Measurements from ENCODE around the gene GHR. TPM values are rescaled to one million over a fixed set of nuclear protein-coding genes. Genes with fewer than 3 reads are reported as not detected.

The GHR gene
- 31.2 and 34.0 TPM in 2 replicates for total RNA-seq (2014; rRNA removed; shearing (Covaris generic))

DNA sequence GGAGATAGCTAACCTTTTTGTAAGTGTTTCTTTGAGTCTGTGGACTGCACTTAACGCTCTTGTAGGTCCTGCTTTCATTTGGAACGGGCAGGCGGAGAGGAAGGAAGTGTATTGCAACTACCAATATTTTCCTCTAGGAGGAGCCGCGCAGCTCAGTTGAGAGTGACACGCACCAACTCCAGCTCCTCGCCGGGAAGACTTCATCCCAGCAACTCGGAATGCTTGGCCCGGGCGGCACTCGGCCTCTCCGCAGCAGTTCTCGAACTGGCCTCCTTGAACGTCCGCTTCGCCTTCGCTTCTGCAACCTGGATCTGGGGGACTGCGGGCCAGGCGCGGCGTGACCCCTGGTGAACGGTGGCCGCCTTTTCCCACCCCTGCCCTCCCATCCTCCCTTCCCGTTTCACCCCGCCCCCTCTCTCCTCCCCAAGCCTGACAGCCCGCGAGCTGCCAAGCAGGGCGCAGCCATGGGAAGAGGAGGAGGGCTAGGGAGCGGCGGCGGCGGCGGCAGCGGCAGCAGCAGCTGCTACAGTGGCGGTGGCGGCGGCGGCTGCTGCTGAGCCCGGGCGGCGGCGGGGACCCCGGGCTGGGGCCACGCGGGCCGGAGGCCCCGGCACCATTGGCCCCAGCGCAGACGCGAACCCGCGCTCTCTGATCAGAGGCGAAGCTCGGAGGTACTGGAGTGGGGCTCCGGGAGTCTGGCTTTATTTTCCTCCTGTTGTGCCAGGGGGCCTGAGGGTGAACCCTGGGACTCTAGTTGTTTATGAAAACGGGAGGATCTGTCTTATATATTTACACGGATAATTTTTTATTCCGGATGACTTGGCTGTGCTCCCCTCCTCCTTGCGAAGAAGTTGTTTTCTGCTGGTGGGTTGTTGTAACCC lies at the start of gene GHR:
Gene GHR (plus strand): TSS at position 155 of the 881 bp plus-strand sequence. CDS start 142,436 bp downstream, outside the sequence.
- 0 out of 2 replicates have a peak, but pooled peaks cover 5% of the 10 kb centered on the region for H3K9me3 ChIP-seq (replicated peaks)
- peak within 1 kb of the TSS; percentile 70 for H3K4me3 ChIP-seq
- DNase-seq, result peak; percentile 92 to 96
- no peaks in the 10 kb centered on the region for H3K27me3 ChIP-seq
- peak within 1 kb of the TSS; percentile 44 for H3K27ac ChIP-seq
- no peaks in the 10 kb centered on the region for H3K36me3 ChIP-seq
- H3K4me1 ChIP-seq, result no peaks in the 10 kb centered on the region

DNA sequence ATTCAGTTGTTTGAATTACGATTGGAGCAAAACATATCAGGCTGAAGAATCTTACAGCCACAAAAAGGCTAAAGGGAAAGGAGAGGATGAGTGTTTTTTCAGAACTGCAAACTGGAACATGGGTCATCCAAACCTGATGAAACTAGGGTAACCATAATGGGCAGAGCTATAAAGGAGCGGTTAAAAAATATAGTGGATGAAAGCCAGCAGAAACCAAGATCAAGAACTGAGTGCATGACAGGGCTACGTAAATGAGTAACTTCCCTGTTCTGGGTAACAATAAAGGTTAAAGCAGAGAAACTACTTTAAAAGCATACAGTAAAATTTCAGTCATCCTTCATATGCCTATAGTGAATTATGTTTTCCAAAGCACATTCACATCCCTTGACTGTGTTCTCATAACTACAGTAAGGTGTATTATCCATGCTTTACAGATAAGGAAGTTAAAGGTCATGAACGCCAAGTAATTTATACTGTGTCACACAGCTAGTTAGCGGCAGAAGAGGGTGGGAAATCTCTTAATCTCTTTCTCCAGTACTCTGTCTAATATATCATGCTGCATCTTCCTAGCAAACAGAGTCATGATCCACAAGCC lies 48.5 kb upstream of the GHR start:
- DNase-seq, result no peak
- H3K27me3 ChIP-seq, result no peaks in the 10 kb centered on the region
- 0 out of 2 replicates have a peak, but pooled peaks cover 2% of the 10 kb centered on the region for H3K9me3 ChIP-seq (replicated peaks)
- no peaks in the 10 kb centered on the region for H3K4me1 ChIP-seq
- H3K27ac ChIP-seq, result no peak overlapping the region
- no peaks in the 10 kb centered on the region for H3K36me3 ChIP-seq
- H3K4me3 ChIP-seq, result no peak overlapping the region

DNA sequence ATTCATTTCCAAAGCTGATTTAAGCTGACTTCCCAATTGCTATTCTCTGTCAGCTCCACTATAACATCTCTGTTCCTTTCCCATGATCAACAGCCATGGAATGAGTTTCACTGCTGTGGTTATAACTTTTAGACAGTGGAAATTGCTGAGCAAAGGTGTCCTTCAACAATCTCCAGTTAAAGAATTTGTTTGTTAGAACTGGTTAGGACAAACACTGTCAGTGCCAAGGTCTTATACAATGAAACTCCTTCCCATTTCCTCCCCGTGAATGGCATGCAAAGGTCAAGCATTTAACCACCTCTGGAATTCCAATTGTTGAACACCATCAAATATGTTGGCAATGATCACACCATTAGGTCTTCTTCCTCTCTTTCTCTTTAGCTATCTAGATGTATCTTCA lies 45.7 kb upstream of the GHR start:
- no peak for DNase-seq
- no peaks in the 10 kb centered on the region for H3K4me1 ChIP-seq
- no peak overlapping the region for H3K4me3 ChIP-seq
- H3K9me3 ChIP-seq (replicated peaks), result 0 out of 2 replicates have a peak, but pooled peaks cover 2% of the 10 kb centered on the region
- H3K27ac ChIP-seq, result no peak overlapping the region
- no peaks in the 10 kb centered on the region for H3K27me3 ChIP-seq
- no peaks in the 10 kb centered on the region for H3K36me3 ChIP-seq

DNA sequence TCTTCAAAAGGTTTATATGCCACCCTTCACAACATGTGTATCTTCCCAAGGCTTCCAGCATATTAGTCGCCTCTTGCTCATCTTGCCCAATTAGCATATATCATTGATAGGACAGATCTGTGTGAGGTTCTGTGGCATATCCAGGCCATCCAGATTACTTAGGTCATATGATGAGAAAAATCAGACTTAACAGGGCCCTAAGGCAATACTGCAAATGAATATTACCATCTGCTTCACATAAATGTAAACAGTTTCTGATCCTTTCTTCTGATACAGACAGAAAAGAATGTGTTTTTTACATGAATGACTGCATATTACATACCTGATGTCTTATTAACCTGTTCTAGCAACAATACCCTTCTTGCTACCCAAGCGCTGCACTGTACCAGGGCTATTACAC lies 41.3 kb upstream of the GHR start:
- H3K4me1 ChIP-seq, result no peaks in the 10 kb centered on the region
- H3K9me3 ChIP-seq (replicated peaks), result no peaks in the 10 kb centered on the region
- no peaks in the 10 kb centered on the region for H3K36me3 ChIP-seq
- no peak overlapping the region for H3K4me3 ChIP-seq
- H3K27ac ChIP-seq, result no peak overlapping the region
- H3K27me3 ChIP-seq, result no peaks in the 10 kb centered on the region
- no peak for DNase-seq

DNA sequence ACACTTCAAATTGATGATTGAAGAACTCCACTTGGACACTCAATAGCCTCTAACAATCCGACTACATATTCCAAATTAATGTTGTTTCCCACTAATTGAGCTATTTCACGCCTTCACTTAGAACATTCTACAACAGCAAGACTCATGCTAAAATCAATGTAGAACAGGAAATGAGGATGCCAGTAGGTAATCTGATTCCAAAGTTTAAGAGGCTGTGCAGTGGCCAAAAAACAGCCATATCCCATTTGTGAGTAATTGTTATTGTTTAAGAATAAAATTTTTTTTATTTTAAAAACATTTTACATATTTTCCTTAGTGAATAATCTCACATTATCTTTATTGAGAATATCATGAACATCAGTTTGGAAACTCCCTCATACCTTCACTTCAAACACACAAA lies 35.7 kb upstream of the GHR start:
- 0 out of 2 replicates have a peak, but pooled peaks cover 4% of the 10 kb centered on the region for H3K4me1 ChIP-seq
- no peaks in the 10 kb centered on the region for H3K27me3 ChIP-seq
- H3K36me3 ChIP-seq, result no peaks in the 10 kb centered on the region
- no peak overlapping the region for H3K4me3 ChIP-seq
- H3K27ac ChIP-seq, result no peak overlapping the region
- DNase-seq, result no peak
- peaks cover 9% of the 10 kb centered on the region for H3K9me3 ChIP-seq (replicated peaks)

DNA sequence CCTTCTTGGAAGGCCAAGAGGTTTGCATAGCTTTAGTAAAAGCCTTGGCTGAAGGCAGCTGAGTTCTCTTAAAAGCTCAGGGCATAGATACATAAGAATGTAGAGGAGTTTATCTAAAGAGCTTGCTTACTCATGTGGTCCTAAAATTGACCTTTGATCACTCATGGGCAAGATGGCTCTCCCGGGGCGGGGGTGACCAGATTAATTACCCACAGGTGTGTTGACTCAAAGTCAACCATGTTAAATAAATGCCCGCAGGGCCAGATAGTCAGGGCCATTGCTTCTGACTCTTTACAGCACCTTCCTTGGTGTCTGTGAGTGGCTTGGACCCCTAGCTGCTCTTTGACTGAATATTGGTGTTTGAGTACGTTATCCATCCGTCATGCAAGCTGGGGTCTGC lies 33.1 kb upstream of the GHR start:
- Histone ChIP-seq H3K4me1 (0 out of 2 replicates have a peak, but pooled peaks cover 4% of the 10 kb centered on the region), H3K27ac (no peak overlapping the region), H3K4me3 (no peak overlapping the region), H3K27me3 (no peaks in the 10 kb centered on the region; the same call in 1 of the 2 replicates), H3K36me3 (no peaks in the 10 kb centered on the region), H3K9me3 (replicated peaks) (peaks cover 18% of the 10 kb centered on the region)
- DNase-seq, result no peak

DNA sequence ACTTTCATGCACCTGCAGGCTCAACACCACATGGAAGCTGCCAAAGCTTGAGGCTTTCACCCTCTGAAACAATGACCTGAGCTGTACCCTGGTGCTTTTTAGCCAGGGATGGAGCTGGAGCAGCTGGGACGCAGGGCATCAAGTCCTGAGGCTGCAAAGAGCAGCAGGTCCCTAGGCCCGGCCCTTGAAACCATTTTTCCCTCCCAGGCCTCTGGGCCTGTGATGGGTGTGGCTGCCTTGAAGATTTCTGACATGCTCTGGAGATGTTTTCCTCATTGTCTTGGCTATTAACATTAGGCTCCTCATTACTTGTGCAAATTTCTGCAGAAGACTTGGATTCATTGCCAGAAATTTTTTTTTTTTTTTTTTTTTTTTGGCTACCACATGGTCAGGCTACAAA lies 30.3 kb upstream of the GHR start:
- Histone ChIP-seq H3K36me3 (no peaks in the 10 kb centered on the region), H3K4me3 (no peak overlapping the region), H3K9me3 (replicated peaks) (peaks cover 18% of the 10 kb centered on the region), H3K27ac (no peak overlapping the region), H3K4me1 (no peaks in the 10 kb centered on the region), H3K27me3 (no peaks in the 10 kb centered on the region; the same call in 1 of the 2 replicates)
- DNase-seq, result no peak

DNA sequence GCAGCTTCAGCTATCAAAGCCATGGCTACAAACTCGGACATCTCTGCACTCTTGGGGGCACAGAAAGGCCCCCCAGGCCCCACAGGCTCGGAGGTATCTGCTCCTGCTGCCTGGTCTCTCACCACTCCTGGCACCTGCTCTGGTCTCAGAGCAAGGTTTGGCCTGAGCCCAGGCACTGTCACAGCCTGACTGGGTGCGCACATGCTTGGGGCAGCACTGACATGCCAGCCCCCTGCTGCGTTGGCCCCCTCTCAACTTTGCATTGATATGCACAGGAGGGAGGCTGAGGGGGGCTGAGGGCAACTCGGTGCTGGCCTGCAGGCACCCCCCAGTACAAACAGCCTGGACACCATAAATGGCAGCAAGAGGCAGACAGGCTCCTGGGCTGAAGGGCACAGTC lies 27.1 kb upstream of the GHR start:
- Histone ChIP-seq H3K27ac (no peak overlapping the region), H3K4me3 (no peak overlapping the region), H3K4me1 (no peaks in the 10 kb centered on the region), H3K27me3 (no peaks in the 10 kb centered on the region; the same call in 1 of the 2 replicates), H3K9me3 (replicated peaks) (peaks cover 18% of the 10 kb centered on the region), H3K36me3 (no peaks in the 10 kb centered on the region)
- DNase-seq, result no peak

DNA sequence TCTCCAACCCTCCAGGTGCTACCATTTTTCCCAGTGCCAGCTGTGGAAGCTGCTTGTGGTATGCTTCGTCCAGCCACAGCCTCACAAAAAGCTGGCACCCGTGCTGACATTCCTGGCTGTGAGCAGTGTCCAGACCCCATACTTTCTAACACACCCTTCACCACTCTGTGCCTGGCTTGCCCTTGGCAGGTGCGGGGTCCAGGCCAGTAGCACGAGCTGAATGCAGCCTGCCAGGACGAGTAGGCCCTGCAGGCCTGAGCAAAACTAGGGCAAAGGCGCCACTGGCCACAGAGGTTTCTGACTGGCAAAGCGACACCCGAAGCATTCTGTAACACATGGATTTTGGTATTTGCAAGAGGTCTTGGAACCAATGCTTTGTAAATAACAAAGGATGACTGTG lies 26.0 kb upstream of the GHR start:
- Histone ChIP-seq H3K27ac (no peak overlapping the region), H3K27me3 (no peaks in the 10 kb centered on the region; the same call in 1 of the 2 replicates), H3K4me3 (no peak overlapping the region), H3K4me1 (no peaks in the 10 kb centered on the region), H3K9me3 (replicated peaks) (peaks cover 12% of the 10 kb centered on the region), H3K36me3 (no peaks in the 10 kb centered on the region)
- DNase-seq, result no peak

DNA sequence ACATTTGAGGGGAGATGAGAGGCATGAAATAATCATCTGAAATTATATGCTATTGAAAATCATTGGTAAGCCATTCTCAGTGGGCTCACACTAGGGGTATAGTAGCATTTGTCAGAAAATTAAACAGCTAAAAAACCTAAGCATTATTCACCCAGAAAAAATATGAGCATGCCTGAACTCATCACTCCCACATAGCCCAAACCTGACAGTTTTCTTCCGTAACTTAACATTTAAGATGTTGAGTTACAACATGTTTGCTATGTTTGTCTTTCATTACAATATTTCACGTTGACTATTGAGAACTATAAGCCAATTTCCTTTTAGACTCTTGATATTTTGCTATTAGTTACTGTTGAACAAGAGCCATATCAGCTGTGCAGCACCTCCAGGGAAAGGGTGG lies 23.5 kb upstream of the GHR start:
- DNase-seq, result no peak
- H3K36me3 ChIP-seq, result no peaks in the 10 kb centered on the region
- no peaks in the 10 kb centered on the region for H3K4me1 ChIP-seq
- no peak overlapping the region for H3K27ac ChIP-seq
- H3K27me3 ChIP-seq, result no peaks in the 10 kb centered on the region
- no peaks in the 10 kb centered on the region for H3K9me3 ChIP-seq (replicated peaks)
- no peak overlapping the region for H3K4me3 ChIP-seq

DNA sequence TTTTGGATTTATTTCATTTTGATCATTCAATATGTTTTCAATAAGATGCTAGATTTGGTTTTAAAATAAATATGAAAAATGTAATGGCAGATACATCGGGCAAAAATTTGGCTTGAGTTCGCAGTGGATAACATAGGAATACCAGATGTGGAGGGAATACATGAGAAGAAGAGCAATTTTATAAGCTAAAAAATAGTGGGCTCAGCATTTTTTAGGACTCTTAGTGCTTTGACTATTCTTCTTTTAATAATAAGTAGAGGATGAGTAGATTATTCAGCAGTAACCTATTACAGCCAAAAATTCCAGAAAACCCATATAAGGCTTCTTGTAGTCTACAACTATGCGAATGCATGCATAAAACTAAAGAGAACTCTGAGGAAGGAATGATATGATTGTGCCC lies 22.8 kb upstream of the GHR start:
- no peaks in the 10 kb centered on the region for H3K4me1 ChIP-seq
- no peaks in the 10 kb centered on the region for H3K9me3 ChIP-seq (replicated peaks)
- H3K27me3 ChIP-seq, result no peaks in the 10 kb centered on the region
- DNase-seq, result no peak
- H3K27ac ChIP-seq, result no peak overlapping the region
- H3K4me3 ChIP-seq, result no peak overlapping the region
- H3K36me3 ChIP-seq, result no peaks in the 10 kb centered on the region

DNA sequence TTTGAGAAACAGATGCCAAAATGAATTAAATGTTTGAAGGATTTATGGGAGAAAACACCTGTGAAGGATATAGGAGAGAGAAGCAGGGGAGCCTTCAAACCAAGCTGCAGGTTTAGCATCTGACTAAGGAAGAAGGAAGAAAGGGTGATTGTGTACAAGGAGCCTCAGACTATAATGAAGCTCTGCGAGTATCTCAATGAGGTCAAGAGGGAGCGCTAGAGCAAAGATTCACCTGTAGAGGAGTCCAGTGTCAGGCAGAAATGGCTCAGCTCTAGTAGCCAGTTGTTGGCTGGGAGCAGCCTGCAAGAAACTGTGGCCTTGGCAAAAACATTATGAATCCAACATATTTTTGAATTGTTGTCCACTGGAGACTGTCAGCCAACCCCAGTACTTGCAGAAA lies 20.0 kb upstream of the GHR start:
- DNase-seq, result no peak
- no peaks in the 10 kb centered on the region for H3K36me3 ChIP-seq
- H3K9me3 ChIP-seq (replicated peaks), result no peaks in the 10 kb centered on the region
- no peak overlapping the region for H3K27ac ChIP-seq
- H3K4me1 ChIP-seq, result no peaks in the 10 kb centered on the region
- no peaks in the 10 kb centered on the region for H3K27me3 ChIP-seq
- H3K4me3 ChIP-seq, result no peak overlapping the region

DNA sequence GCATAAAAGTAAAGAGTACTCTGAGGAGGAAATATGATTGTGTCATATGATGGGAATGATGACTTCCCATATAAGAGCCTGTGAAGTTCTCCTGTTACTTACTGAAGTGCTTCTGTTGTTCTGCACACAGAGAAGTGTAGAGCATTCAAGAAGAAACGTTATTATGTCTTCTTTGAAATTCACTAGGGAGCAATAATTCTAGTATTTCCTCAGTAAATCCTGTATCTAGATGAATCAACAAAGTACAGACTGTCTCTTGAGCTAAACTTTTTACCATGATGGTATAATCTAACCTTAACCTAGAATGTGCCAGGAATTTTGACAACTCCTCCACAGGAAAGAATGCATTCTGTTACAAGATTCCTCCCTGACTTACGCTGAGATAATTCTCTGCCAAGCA lies 18.9 kb upstream of the GHR start:
- no peaks in the 10 kb centered on the region for H3K4me1 ChIP-seq
- no peak overlapping the region for H3K4me3 ChIP-seq
- no peaks in the 10 kb centered on the region for H3K9me3 ChIP-seq (replicated peaks)
- no peak for DNase-seq
- no peaks in the 10 kb centered on the region for H3K27me3 ChIP-seq
- no peak overlapping the region for H3K27ac ChIP-seq
- no peaks in the 10 kb centered on the region for H3K36me3 ChIP-seq

DNA sequence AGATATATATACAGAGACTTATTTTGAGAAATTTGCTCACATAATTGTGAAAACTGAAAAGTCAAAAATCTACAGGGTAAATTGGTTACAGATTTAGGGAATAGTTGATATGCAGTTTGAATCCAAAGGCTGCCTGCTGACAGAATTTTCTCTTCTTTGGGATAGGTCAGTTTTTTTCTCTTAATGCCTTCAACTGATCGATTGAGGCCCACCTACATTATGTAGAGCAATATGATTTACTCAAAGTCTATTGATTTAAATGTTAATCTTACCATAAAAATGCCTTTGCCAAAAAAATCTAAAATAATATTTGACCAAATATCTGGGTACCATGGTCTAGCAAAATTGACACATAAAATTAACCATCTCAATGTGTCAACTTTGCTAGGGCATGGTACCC lies 3.9 kb upstream of the GHR start:
- H3K27me3 ChIP-seq, result no peaks in the 10 kb centered on the region
- H3K4me3 ChIP-seq, result no peak overlapping the region
- no peak overlapping the region for H3K27ac ChIP-seq
- no peaks in the 10 kb centered on the region for H3K36me3 ChIP-seq
- no peak for DNase-seq
- H3K4me1 ChIP-seq, result no peaks in the 10 kb centered on the region
- 0 out of 2 replicates have a peak, but pooled peaks cover 5% of the 10 kb centered on the region for H3K9me3 ChIP-seq (replicated peaks)

DNA sequence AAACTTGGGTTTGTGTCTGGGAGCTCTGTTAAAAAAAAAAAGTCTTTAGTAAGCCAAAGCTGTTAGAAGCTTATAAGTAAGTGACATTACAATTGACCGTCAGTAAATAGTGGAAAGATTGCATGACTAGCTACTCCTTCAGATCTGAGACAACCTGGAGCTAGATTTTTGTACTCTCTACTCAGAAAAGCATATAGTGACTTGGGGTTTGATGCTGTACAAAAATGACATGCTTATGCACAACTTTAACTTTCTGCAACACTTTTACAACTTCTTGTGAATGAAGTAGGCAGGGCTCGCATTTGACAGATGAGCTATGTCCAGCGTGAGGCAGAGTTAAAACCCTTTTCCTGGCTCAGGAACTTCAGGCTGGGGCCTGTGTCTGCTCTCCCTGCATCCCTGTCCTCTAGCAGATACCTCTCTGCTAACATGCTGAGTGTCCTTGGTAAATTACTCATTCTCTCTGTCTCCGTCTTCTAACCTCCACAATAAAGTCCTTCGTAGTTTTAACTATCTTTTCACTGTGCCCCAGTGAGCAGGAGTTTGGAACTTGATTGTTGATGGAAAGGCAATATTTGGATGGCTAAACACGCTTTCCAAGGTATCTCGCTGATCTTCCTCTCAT lies 471 bp upstream of the GHR start:
- Histone ChIP-seq H3K4me3 (peak overlapping the region; percentile 70), H3K4me1 (no peaks in the 10 kb centered on the region), H3K36me3 (no peaks in the 10 kb centered on the region), H3K27me3 (no peaks in the 10 kb centered on the region), H3K9me3 (replicated peaks) (0 out of 2 replicates have a peak, but pooled peaks cover 5% of the 10 kb centered on the region), H3K27ac (peak overlapping the region; percentile 44; the same call in 1 of the 2 replicates)
- peak in 1 of 2 experiments; percentile 3 for DNase-seq

Data from SJCRH30 (cell line).